DMS114 treated with DMSO at 0.1 percent for 48 hours (cell line): Measurements from ENCODE around the gene KRTAP10-5.

Experiments
- DNase-seq: peaks from one replicate; lab custom pipeline; 2025; ENCODE audit not compliant: unreplicated experiment; lab: John Stamatoyannopoulos, UW

KRTAP10-5 gene

GRCh38 chr21:44530903-44531605 is 49.4 kb downstream of the KRTAP10-5 start:
- DNase-seq = no peak

- no peak for DNase-seq
These were observed 50.0 kb downstream of the KRTAP10-5 start for GRCh38 chr21:44530221-44530902.

- no peak for DNase-seq
These were observed 50.8 kb downstream of the KRTAP10-5 start for GRCh38 chr21:44529503-44530125.
